Fibroblast of peridontal ligament (primary cell): ENCODE data around the gene PARN.

Experiments
- DNase-seq: peaks from one replicate; pipeline ENCODE4 v3.0.0-alpha.2; 2010; ENCODE audit errors: extremely low read depth

PARN gene

GRCh38 chr16:14529010-14529669 lies 100.9 kb downstream of the PARN start:
- DNase-seq = peak; percentile 97

- DNase-seq = peak; percentile 11
These were observed 101.8 kb downstream of the PARN start for GRCh38 chr16:14528306-14528705.

GRCh38 chr16:14527411-14528044 lies 102.5 kb downstream of the PARN start:
- DNase-seq = peak; percentile 94

- DNase-seq = no peak
These were observed 104.5 kb downstream of the PARN start for GRCh38 chr16:14525596-14525995.

GRCh38 chr16:14524979-14525378 lies 105.1 kb downstream of the PARN start:
- no peak for DNase-seq

GRCh38 chr16:14523632-14524031 lies 106.4 kb downstream of the PARN start:
- no peak for DNase-seq

GRCh38 chr16:14522671-14523070 lies 107.4 kb downstream of the PARN start:
- no peak for DNase-seq

GRCh38 chr16:14520753-14521152 lies 109.3 kb downstream of the PARN start:
- no peak for DNase-seq

- no peak for DNase-seq
These were observed 115.1 kb downstream of the PARN start for GRCh38 chr16:14514967-14515366.

- DNase-seq = no peak
These were observed 116.5 kb downstream of the PARN start for GRCh38 chr16:14513389-14514107.

- no peak for DNase-seq
These were observed 118.3 kb downstream of the PARN start for GRCh38 chr16:14511800-14512135.

GRCh38 chr16:14510939-14511799 lies 118.9 kb downstream of the PARN start:
- DNase-seq = no peak

GRCh38 chr16:14510581-14510938 lies 119.5 kb downstream of the PARN start:
- DNase-seq = no peak

- DNase-seq = no peak
These were observed 120.4 kb downstream of the PARN start for GRCh38 chr16:14509675-14510132.

GRCh38 chr16:14509055-14509454 lies 121.0 kb downstream of the PARN start:
- no peak for DNase-seq

- DNase-seq = no peak
These were observed 124.2 kb downstream of the PARN start for GRCh38 chr16:14505846-14506245.

GRCh38 chr16:14502932-14503741 lies 126.9 kb downstream of the PARN start:
- no peak for DNase-seq

GRCh38 chr16:14502256-14502875 lies 127.7 kb downstream of the PARN start:
- no peak for DNase-seq

- DNase-seq = peak; percentile 97
These were observed 128.5 kb downstream of the PARN start for GRCh38 chr16:14501331-14502255.

- DNase-seq = peak; percentile 58
These were observed 129.3 kb downstream of the PARN start for GRCh38 chr16:14500791-14501190.
